Thyroid gland (tissue), 4 donors: Measurements from ENCODE around the gene CCDC180.

Source experiments
- POLR2A ChIP-seq, 2 donors: fragments of 450-650 bp; IDR thresholded peaks; one replicate each; pipeline ENCODE4 v1.6.1; 2017; ENCODE audit warnings: antibody characterized with exemption in 2 of 2, mild to moderate bottlenecking in 2 of 2, moderate library complexity in 1 of 2
- TF ChIP-seq, protein P1 (sequence below), 6 experiments: fragments of 200-600 bp in 3 of 6; fragments of 450-650 bp in 3 of 6; sonication (generic) in 3 of 6; IDR thresholded peaks; one replicate each; pipeline ENCODE4 v1.5.1; 2016 to 2019; ENCODE audit warnings: antibody characterized with exemption in 6 of 6, mild to moderate bottlenecking in 2 of 6, inconsistent platforms in 1 of 6, moderate library complexity in 1 of 6

GRCh38 chr9:97315550-97315949, 8.1 kb downstream of the CCDC180 start:
- TF ChIP-seq, protein P1, sequence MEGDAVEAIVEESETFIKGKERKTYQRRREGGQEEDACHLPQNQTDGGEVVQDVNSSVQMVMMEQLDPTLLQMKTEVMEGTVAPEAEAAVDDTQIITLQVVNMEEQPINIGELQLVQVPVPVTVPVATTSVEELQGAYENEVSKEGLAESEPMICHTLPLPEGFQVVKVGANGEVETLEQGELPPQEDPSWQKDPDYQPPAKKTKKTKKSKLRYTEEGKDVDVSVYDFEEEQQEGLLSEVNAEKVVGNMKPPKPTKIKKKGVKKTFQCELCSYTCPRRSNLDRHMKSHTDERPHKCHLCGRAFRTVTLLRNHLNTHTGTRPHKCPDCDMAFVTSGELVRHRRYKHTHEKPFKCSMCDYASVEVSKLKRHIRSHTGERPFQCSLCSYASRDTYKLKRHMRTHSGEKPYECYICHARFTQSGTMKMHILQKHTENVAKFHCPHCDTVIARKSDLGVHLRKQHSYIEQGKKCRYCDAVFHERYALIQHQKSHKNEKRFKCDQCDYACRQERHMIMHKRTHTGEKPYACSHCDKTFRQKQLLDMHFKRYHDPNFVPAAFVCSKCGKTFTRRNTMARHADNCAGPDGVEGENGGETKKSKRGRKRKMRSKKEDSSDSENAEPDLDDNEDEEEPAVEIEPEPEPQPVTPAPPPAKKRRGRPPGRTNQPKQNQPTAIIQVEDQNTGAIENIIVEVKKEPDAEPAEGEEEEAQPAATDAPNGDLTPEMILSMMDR (IDR thresholded peaks at IDR 0.05): no peak
- no peak for TF ChIP-seq POLR2A (IDR thresholded peaks at IDR 0.05)
